Thyroid gland (tissue), 4 donors: ENCODE results near the gene ARX.

ENCODE experiments used
- POLR2A ChIP-seq, 2 donors: fragments of 450-650 bp; IDR thresholded peaks; one replicate each; pipeline ENCODE4 v1.6.1; 2017; ENCODE audit warnings: antibody characterized with exemption in 2 of 2, mild to moderate bottlenecking in 2 of 2, moderate library complexity in 1 of 2
- TF ChIP-seq, protein P1 (sequence below), 6 experiments: fragments of 200-600 bp in 3 of 6; fragments of 450-650 bp in 3 of 6; sonication (generic) in 3 of 6; IDR thresholded peaks; one replicate each; pipeline ENCODE4 v1.5.1; 2016 to 2019; ENCODE audit warnings: antibody characterized with exemption in 6 of 6, mild to moderate bottlenecking in 2 of 6, inconsistent platforms in 1 of 6, moderate library complexity in 1 of 6

DNA sequence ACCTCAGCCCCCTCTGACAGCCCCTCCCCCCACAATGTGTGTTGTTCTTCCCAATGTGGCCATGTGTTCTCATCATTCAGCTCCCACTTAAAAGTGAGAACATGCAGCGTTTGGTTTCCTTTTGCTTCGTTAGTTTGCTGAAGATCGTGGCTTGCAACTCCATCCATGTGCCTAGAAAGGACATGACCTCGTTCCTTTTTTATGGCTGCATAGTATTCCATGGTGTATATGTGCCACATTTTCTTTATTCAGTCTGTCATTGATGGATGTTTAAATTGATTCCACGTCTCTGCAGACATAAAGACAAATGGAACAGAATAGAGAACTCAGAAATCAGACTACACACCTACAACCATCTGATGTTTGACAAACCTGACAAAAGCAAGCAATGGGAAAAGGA, 46.0 kb downstream of the ARX start:
- TF ChIP-seq POLR2A (IDR thresholded peaks at IDR 0.05) = no peak
- TF ChIP-seq, protein P1, sequence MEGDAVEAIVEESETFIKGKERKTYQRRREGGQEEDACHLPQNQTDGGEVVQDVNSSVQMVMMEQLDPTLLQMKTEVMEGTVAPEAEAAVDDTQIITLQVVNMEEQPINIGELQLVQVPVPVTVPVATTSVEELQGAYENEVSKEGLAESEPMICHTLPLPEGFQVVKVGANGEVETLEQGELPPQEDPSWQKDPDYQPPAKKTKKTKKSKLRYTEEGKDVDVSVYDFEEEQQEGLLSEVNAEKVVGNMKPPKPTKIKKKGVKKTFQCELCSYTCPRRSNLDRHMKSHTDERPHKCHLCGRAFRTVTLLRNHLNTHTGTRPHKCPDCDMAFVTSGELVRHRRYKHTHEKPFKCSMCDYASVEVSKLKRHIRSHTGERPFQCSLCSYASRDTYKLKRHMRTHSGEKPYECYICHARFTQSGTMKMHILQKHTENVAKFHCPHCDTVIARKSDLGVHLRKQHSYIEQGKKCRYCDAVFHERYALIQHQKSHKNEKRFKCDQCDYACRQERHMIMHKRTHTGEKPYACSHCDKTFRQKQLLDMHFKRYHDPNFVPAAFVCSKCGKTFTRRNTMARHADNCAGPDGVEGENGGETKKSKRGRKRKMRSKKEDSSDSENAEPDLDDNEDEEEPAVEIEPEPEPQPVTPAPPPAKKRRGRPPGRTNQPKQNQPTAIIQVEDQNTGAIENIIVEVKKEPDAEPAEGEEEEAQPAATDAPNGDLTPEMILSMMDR (IDR thresholded peaks at IDR 0.05) = no peak
